GM18520 (cell line): ENCODE measurements around the gene CFAP100.

ENCODE experiments used
- ATAC-seq: cut with Tn5 transposase; IDR thresholded peaks from one replicate; pipeline ENCODE4 v1.9.1; 2021; ENCODE audit not compliant: unreplicated experiment

The CFAP100 gene

GRCh38 chr3:126399351-126399735, 4.6 kb downstream of the CFAP100 start:
- no peak for ATAC-seq

GRCh38 chr3:126399756-126400155, 5.0 kb downstream of the CFAP100 start:
- no peak for ATAC-seq

DNA sequence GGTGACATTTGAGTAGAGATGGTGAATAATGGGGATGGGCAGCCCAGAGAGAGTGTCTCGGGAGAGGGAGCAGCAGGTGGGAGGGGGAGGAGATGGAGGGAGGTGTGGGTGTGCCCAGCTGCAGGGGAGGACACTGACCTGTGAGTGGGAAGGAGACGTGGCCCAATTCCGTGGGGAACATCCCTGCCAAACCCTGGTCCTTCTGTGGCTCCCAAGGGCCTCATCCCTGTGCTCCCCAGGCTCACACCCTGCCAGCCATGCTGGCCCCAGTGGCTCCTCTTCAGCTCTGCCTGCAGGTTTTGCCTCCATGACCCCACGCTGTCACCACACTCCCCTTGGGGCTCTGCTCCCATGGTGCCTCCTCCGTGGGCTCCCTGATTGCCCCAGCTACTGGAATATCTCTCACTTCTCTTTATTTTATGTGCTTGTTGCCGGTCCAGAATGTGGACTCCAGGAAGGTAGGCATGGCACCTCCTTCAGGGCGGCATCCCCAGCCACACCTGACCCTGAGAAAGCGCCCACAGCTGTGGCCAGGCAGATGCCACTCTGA, 7.0 kb downstream of the CFAP100 start:
- no peak for ATAC-seq

DNA sequence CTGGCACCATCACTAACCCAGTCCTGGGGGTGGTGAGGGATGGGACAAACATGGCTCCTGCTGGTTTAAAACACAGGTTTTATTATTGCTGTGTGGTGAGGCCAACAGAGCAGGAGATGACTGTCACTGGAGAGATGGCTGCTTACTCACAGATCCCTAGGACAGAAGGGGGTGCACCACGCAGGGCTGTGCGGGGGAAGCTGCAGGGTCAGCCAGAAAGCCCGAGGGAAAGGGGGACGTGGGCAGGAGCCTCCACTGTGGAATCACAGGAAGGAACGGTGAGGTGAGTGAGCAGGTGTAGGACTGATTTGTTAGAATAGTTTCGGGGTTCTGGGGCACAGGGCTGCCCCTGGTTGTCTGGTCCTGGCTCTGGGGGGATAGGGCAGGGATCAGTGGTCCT, 7.5 kb downstream of the CFAP100 start:
- ATAC-seq, result no peak

- ATAC-seq, result no peak
Observed at GRCh38 chr3:126402666-126403302, 8.1 kb downstream of the CFAP100 start.

DNA sequence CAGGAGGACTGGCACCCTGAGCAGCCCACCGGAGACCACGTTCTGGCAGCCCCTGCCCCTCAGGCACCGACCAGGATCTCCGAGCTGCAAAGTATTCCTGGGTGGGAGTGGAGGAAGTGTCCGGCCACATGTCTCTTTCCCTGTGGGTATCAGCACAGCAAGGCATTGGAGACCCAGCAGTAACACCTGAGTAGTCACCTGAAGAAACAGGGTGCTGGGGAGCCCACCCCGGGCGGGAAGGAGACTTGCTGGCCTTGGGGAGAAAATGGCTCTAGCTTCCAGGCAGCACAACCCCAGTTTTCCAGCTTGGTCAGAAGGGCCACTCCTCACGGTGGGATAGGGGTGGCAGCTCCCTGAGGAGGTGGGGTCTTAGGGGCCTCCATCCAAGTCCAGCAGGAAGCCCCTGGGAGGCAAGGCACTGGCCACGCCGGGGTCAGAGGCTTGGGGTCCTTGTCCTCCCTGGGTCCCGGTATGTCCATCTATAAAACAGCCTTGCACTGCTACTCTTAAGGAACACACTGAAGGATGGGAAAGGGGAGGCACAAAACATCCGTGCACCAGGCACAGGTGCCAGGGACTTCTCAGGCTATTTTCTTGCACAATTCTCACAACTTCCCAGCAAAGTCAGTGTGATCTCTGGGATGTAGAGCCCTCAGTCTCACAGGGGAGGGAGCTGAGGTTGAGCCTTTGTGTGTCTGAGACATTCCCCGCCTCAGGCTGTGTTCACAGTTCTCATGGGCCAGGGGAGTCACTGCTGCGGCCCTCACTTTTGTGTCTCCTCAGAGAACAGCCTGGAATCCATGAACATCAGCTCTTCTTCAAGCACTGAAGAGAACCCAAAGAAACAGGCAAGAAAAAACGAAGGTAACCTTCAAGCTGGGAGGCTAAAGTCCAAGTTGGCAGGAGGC, 11.9 kb downstream of the CFAP100 start:
- no peak for ATAC-seq

DNA sequence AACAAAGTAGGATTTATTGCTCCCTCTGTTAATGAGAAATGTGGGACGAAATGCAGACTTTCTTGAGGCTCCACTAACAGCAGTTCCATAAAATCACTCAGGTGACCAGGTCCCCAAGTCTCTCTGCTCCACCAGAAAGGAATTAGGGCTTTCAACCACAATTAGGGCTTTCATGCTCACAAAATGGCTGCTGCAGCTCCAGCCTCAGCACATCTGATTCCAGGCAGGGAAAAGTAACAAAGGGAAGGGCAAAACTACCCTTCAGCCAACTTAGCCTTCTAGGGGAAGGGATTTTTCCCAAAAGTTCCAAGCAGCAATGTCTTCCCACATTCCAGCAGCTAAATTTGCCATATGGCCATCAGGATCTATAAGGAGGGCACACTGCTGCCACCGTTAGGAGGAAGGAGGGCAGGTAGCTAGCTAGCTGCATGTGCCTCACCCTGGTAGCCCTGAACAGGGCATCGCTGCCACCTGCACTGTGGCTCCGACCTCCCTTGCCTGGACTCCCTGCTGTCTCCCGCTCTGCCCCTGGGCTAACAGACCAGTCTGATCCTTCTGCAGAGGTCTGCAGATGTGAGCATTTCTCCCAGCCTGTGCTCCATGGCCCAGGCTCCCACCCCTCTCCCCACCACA, 12.8 kb downstream of the CFAP100 start:
- no peak for ATAC-seq

- ATAC-seq, result no peak
Observed at GRCh38 chr3:126408099-126408498, 13.4 kb downstream of the CFAP100 start.

DNA sequence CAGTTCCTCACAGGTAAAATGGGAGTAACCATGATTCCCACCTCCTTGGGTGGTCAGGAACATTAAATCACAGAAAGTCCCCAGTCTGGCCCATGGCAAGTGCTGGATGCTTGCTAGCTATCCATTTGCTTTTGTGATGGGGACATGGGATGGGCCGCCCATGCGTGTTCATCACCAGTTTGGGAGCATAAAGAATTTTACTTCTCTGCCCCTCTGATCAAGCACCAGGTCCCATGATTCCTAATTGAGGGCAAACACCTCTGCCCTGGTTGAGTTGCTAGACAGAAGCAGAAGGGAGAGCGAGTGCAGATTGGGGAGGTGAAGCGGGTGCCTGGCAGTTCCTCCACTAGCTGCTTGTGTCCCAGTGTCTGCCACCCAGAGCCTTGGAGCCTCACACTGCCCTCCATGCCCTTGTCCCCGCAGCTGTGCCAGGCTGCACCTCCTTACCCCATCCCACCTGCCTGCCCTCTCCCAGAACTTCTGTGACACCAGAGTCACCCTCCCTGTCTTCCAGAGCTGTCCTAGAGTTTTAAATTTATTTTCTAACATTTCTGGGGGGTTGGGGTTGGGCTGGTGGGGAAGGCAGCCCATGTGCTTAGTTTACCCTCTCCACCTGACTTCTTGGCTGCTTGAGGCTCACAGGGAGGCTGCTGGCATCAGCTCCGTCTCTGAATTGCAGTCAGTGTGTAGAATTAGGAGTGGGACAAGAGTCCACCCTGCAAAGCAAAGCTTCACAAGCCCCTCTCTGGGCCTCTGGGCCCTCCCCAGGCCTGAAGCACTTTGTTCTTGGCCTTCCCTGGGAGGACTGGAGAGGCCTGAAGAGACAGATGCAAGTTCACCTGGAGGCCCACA, 18.4 kb downstream of the CFAP100 start:
- ATAC-seq, result no peak

GRCh38 chr3:126413693-126414080, 19.0 kb downstream of the CFAP100 start:
- ATAC-seq, result no peak

GRCh38 chr3:126414406-126414805, 19.7 kb downstream of the CFAP100 start:
- no peak for ATAC-seq

DNA sequence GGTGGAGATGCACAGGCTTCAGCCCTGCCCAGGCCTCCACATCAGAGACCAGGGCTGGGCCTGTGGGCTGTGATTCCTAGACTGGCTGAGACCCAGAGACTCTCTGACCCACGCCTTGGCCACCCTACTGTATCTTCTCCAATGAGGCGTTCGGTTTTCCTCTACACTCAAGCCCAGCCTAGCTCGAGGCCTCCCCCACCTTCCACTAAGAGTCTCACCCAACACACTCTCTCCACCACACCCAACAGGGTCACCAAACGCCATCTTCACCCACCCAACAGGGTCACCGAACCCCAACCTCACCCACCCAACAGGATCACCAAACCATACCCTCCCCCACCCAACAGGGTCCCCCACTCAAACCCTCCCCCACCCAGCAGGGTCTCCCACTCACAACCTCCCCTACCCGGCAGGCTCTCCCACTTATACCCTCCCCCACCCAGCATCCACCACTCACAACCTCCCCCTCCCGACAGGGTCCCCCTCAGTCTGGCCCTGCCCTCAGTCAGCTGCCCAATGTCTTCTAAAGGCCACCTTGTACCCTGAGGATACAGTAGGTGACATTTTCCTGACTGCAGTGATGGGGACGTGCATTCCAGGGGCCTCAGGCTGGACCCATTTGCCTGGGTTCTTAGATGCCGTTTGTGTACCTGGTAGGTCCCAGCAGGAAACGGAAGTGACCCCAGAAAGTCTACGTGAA, 20.4 kb downstream of the CFAP100 start:
- ATAC-seq, result no peak

DNA sequence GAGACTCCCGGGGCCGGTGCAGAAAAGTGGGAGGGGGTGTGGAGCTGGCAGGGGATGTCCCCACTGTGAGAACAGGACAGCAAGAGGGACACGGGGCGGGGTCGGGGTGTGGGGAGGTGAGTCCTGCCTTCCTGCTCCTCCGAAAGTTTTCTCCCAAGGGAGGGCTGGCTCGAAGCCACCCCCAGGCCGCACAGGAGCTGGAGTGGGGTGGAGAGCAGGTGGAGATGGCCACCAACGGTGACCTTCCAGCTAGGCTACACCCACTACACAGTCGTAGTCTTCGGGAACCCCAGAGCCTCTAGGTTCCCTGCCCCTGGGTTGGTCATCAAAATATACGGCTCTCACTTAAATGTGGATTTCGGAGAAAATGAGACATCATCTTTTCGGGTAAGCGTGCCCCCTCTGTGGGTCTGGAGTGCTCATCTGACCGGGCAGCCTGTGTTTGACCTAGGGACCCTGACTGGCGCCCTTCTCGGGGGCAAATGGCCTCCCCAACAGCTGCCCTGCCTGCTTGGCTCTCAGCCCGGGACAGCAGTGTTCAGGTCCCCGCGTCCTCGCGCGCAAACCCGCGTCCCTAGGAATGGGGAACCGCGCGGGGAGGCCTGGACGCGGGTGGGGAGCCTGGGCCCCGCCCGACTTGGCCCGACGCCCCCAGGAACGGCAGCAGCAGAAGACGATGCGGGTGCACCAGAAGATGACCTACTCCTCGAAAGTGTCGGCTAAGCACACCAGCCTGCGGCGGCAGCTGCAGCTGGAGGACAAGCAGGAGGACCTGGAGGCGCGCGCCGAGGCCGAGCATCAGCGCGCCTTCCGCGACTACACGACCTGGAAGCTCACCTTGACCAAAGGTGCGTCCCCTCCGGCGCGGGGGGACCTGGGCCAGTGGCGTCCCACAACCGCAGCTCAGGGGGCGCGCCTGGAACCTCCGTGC, 21.2 kb downstream of the CFAP100 start:
- no peak for ATAC-seq

DNA sequence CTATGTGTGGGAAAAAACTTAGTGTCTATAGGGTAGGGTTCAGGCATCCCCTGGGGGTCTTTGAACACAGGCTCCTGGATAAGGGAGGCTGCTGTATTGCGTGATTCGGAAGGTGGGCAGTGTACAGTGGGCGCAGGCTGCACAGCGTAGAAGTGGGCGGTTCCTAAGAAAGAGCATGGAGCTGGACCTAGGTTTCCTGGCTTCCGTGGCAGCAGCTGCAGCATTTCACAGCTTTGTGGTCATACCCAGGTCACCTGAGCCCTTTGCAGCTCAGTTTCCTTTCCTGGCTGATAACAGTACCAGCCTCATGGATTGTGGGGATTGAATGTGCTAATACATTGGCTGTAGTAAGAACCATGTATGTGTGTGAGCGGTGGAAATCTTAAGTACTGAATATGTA, 22.2 kb downstream of the CFAP100 start:
- no peak for ATAC-seq

DNA sequence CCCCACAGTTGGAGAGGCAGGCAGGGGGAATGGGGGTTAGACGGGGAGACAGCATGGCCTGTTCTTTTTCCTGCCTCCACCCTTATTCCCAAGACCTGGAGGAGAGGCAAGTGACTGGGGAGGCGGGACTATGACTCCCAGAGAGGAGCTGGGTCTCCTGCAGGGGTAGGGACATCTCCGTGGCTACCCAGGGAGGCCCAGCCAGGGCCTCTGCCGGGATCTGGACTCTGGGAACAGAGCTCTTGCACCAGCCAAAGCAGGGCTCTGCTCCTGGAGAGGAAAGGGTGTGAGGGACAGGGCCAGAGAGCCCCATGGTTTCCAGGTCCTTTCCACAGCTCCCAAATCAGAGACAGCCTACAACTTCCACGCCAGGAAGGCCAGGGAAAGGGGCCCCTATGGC, 22.8 kb downstream of the CFAP100 start:
- ATAC-seq, result no peak

GRCh38 chr3:126417981-126418530, 23.3 kb downstream of the CFAP100 start:
- no peak for ATAC-seq

- ATAC-seq, result no peak
Observed at GRCh38 chr3:126418661-126419131, 24.0 kb downstream of the CFAP100 start.

- no peak for ATAC-seq
Observed at GRCh38 chr3:126419151-126419703, 24.5 kb downstream of the CFAP100 start.
